ENCODE data around the gene STYXL2. TPM values are rescaled to one million over a fixed set of nuclear protein-coding genes. Genes with fewer than 3 reads are reported as not detected.

The STYXL2 gene
- total and polyA plus RNA-seq, 2 of the 4 experiments (the other 2 are of a cell fraction): not detected

- Histone ChIP-seq H4K91ac (ENCODE audit: insufficient read depth, low read depth, low read length) (no peak overlapping the region), H4K8ac (ENCODE audit: low read depth in 2 of 2, low read length in 2 of 2) (no peak overlapping the region), H4K5ac (ENCODE audit: low read depth, low read length) (no peak overlapping the region), H3K18ac (ENCODE audit: low read depth, low read length) (no peak overlapping the region), H3K9me1 (ENCODE audit: insufficient read depth, low read length) (no peaks in the 10 kb centered on the region), H2BK5ac (ENCODE audit: low read depth, low read length, poor library complexity, severe bottlenecking) (no peak overlapping the region), H3K36me3 (ENCODE audit: control insufficient read depth, insufficient read depth, low read length) (no peaks in the 10 kb centered on the region), H3K23ac (ENCODE audit: low read depth, low read length) (no peak overlapping the region), H4K20me1 (ENCODE audit: insufficient read depth, low read length) (no peaks in the 10 kb centered on the region), H3K4ac (ENCODE audit: low read depth, low read length) (no peak overlapping the region), H3K4me3 (ENCODE audit: insufficient read depth, low read depth, low read length) (no peak overlapping the region), H2AK5ac (ENCODE audit: low read depth, low read length) (no peak overlapping the region), H3K9ac (ENCODE audit: low read depth, low read length) (no peak overlapping the region), H2BK120ac (ENCODE audit: low read depth, low read length) (no peak overlapping the region), H3K4me1 (ENCODE audit: control insufficient read depth, insufficient read depth, low read length) (no peaks in the 10 kb centered on the region), H2AK9ac (replicated peaks; ENCODE audit: low read depth, low read length, poor library complexity) (no peak overlapping the region), H2AFZ (replicated peaks; ENCODE audit: low read length, poor library complexity) (no peak overlapping the region), H3K27me3 (ENCODE audit: control insufficient read depth, insufficient read depth, low read length) (peaks cover 3% of the 10 kb centered on the region; the same call in 1 of the 2 replicates), H3K79me1 (ENCODE audit: low read depth in 1 of 2, low read length in 2 of 2) (no peaks in the 10 kb centered on the region), H2BK15ac (ENCODE audit: low read depth, low read length) (no peak overlapping the region), H3K14ac (replicated peaks; ENCODE audit: low read depth, low read length) (no peak overlapping the region), H3K9me3 (ENCODE audit: control insufficient read depth, insufficient read depth, low read length) (no peaks in the 10 kb centered on the region), H2BK20ac (ENCODE audit: low read depth, low read length) (no peak overlapping the region), H3K4me2 (ENCODE audit: low read depth, low read length) (no peak overlapping the region), H3K56ac (ENCODE audit: extremely low read depth, insufficient read depth, low read length) (no peak overlapping the region), H3K27ac (ENCODE audit: insufficient read depth, low read length) (no peak overlapping the region)
- ATAC-seq (ENCODE audit: low read depth) (no peak), DNase-seq (no peak)
- intact Hi-C loops (cut with micrococcal nuclease) (no loop called here), dilution Hi-C loops (cut with HindIII; ENCODE audit: low sequenced_read_pairs, unreplicated experiment) (no loop called here), in situ Hi-C loops (cut with MboI; ENCODE audit: low sequenced_read_pairs) (no loop called here)
- no peak for TF ChIP-seq ELK1 (IDR thresholded peaks at IDR 0.05; ENCODE audit: borderline replicate concordance, low read depth, low read length)
- no peak for TF ChIP-seq MAFK (IDR thresholded peaks at IDR 0.05; ENCODE audit: low read depth, low read length)
- no peak for TF ChIP-seq RFX5 (IDR thresholded peaks at IDR 0.05; ENCODE audit: low read depth, low read length)
- no peak for TF ChIP-seq RAD21 (IDR thresholded peaks at IDR 0.05; ENCODE audit: low read length)
- no peak for TF ChIP-seq NFE2L2 (IDR thresholded peaks at IDR 0.05; ENCODE audit: low read depth, low read length)
- no peak for TF ChIP-seq CHD1 (IDR thresholded peaks at IDR 0.05; ENCODE audit: low read depth, low read length)
- TF ChIP-seq CTCF (conservative IDR thresholded peaks at IDR 0.05; ENCODE audit: low read depth, low read length): no peak
- no peak for TF ChIP-seq SMC3 (IDR thresholded peaks at IDR 0.05; ENCODE audit: low read depth, low read length)
- no peak for TF ChIP-seq USF2 (IDR thresholded peaks at IDR 0.05; ENCODE audit: low read depth, low read length)
- no peak for TF ChIP-seq BHLHE40 (IDR thresholded peaks at IDR 0.05; ENCODE audit: low read depth, low read length)
- no peak for TF ChIP-seq RCOR1 (IDR thresholded peaks at IDR 0.05; ENCODE audit: insufficient replicate concordance, low read length)
- POLR2A ChIA-PET (ENCODE audit: unreplicated experiment): no interaction called here
- CTCF ChIA-PET: no interaction called here
- WGBS, 2 experiments (ENCODE audit: extremely low coverage in 2 of 2, insufficient read length in 1 of 2): no CpG with 5 or more reads among the region's 4 CpGs
- no TSS peak for BruUV-seq (replicated peaks)
These were observed 12.2 kb downstream of the STYXL2 start for GRCh38 chr1:167106119-167106461.

Data from IMR-90 (cell line).